Large intestine (tissue), 3 donors: ENCODE data around the gene NMRK2. TPM values are rescaled to one million over a fixed set of nuclear protein-coding genes. Genes with fewer than 3 reads are reported as not detected.

Experiments used
- DNase-seq, 2 donors: peaks; one replicate each; pipeline versions ENCODE4 v3.0.0 to v3.0.0-alpha.2; 2013
- H3K27ac ChIP-seq: one replicate; pipeline ENCODE4 v1.5.1; 2013; ENCODE audit warnings: low read length
- H3K27me3 ChIP-seq: 2 replicates; pipeline ENCODE4 v1.6.1; 2013; ENCODE audit warnings: low read length; ENCODE audit not compliant: control insufficient read depth, insufficient read depth
- H3K36me3 ChIP-seq: 2 replicates; pipeline ENCODE4 v1.6.1; 2013; ENCODE audit warnings: low read length; ENCODE audit not compliant: control insufficient read depth, insufficient read depth
- H3K4me1 ChIP-seq: one replicate; pipeline ENCODE4 v1.6.1; 2013; ENCODE audit warnings: low read length; ENCODE audit not compliant: control insufficient read depth, insufficient read depth
- H3K4me3 ChIP-seq: one replicate; pipeline ENCODE4 v1.5.1; 2013; ENCODE audit warnings: low read length
- H3K9me3 ChIP-seq: one replicate; pipeline ENCODE4 v1.6.1; 2013; ENCODE audit warnings: mild to moderate bottlenecking, low read depth, low read length, moderate library complexity; ENCODE audit not compliant: control insufficient read depth
- WGBS: methylation state at CpG from one replicate; pipeline ENCODE4 v1.1.5; 2013; ENCODE audit warnings: low lambda C conversion rate; ENCODE audit not compliant: insufficient coverage; 5-methylcytosine and 5-hydroxymethylcytosine counted together
- polyA plus RNA-seq: library from polyadenylated mRNA; unstranded; fragments of 120-200 nt; gene quantifications from one replicate; pipeline ENCODE4 v1.2.1, GENCODE V29; 2013

Gene NMRK2
- polyA plus RNA-seq, 1 donor: 0.43 TPM

DNA sequence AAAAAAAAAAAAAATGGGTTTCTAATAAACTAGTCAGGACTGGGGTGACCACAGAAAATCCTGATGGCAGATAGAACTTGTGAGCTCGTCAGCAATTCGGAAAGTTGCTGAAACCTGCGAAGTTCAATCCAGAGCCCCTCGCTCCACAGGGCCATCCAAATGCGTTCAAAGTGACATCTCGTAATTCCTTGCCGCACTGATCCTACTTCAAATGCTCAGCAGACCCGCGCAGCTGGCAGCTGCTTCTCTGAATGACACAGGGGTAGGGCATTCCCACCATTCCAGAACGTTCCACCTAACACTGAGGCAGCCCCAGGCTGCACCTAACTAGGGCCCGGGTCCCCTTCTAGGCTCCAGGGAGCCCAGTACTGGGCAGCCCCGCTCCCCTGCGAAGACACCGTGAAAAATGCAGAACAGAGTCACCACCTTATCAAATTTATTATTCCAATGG lies 42.8 kb downstream of the NMRK2 start:
- no CpG with 5 or more reads among the region's 14 CpGs for WGBS
- no peak overlapping the region for H3K27ac ChIP-seq
- H3K9me3 ChIP-seq: peaks cover 21% of the 10 kb centered on the region
- H3K36me3 ChIP-seq: peaks cover 54% of the 10 kb centered on the region
- H3K27me3 ChIP-seq: no peaks in the 10 kb centered on the region
- no peak overlapping the region for H3K4me3 ChIP-seq
- DNase-seq: no peak
- peaks cover 2% of the 10 kb centered on the region for H3K4me1 ChIP-seq

DNA sequence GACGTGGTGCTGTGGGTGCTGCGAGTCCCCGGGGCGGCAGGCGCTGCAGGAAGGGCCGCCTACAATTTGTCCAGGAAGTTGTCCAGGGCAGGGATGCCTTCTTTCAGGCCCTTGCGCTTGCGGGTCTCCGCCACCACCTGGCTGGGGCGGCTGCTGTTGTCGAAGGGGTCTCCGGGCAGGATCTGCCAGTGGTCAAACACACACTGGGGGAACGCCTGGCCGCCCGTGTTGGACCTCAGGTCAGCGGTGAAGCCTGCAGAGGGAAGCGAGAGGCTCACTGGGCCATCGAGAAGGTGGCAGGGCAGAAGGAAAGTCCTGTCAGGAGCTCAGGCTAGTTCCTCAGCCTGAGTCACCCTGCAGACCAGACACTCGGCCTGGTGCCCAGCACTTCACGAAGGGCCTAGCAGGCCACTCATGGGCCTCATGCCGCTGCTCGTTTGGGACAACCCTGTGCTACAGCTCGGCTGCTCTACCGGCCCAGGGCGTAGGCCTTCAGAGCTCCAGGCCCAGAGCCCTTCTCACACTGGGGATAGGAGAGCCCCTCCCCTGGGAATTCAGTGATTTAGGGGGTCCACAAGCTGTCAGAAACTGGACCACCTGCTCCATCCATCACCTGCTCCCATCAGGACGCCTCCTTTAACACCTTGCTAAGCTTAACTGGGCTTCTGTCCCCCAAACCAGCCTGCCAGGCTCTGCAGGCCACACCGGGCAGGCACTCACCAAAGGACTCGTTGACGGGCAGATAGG lies 43.8 kb downstream of the NMRK2 start:
- H3K27ac ChIP-seq: no peak overlapping the region
- no peak overlapping the region for H3K4me3 ChIP-seq
- H3K9me3 ChIP-seq: peaks cover 26% of the 10 kb centered on the region
- H3K36me3 ChIP-seq: peaks cover 64% of the 10 kb centered on the region
- no peak for DNase-seq
- no peaks in the 10 kb centered on the region for H3K27me3 ChIP-seq
- no CpG with 5 or more reads among the region's 29 CpGs for WGBS
- no peaks in the 10 kb centered on the region for H3K4me1 ChIP-seq

DNA sequence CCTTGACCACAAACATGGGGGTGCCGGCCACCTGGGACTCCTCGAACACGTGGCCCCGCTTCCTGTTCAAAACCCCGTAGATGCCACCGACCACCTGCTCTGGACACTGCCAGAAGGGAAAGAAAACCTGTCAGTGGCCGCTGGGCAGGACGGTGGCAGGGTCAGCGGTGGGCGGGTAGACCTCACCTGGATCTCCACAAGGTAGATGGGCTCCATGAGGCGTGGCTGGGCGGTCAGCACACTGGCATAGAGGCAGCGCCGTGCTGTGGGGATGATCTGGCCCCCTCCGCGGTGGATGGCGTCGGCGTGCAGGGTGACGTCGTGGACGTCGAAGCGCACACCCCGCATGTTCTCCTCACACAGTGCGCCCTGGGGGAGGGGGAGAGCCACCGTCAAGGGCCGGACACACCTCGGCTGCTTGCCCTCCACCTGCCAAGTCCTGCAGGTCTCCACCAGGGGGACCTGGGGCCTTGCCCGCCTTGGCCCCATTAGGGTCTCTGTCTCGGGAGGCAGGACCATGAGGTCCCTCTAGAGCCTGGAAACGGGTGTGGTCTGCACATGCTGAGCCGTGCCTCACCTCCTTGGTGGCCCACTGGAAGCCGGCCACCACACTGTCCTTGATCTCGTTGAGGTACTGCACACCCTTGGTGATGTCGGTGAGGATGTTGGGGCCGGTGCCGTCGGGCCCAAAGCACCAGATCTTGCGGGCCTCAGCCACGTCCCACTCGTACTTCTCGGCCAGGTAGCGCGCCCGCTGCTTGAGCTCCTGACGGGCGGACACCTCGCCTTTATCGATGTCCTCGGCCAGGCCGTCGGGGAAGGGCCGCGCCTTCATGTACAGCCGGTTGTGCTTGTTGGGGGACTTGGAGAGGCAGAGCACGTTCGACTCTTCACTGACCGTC lies 44.6 kb downstream of the NMRK2 start:
- DNase-seq: no peak
- Histone ChIP-seq H3K9me3 (peaks cover 26% of the 10 kb centered on the region), H3K36me3 (peaks cover 72% of the 10 kb centered on the region), H3K4me3 (no peak overlapping the region), H3K27me3 (no peaks in the 10 kb centered on the region), H3K27ac (no peak overlapping the region), H3K4me1 (no peaks in the 10 kb centered on the region)
- WGBS: no CpG with 5 or more reads among the region's 59 CpGs

DNA sequence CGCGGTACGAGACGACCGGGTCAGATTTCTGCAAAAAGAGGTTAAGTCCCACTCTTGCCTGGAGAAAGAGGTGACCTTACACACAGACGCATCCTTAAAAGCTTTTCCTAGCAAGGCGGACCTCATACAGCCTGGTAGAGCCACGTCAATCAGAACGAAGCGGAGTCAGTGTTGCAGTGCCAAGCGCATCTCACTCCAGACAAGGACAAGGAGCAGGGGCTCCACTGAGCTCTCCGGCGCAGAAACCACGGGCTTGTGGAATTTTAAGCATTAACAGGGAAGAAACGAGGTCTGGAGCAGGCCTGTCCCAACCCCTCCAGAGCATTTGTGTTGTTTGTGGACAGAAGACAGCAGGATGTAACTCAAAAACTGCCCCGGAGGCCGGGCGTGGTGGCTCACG lies 45.3 kb downstream of the NMRK2 start:
- no peak for DNase-seq
- H3K4me3 ChIP-seq: no peak overlapping the region
- WGBS: no CpG with 5 or more reads among the region's 19 CpGs
- H3K4me1 ChIP-seq: peaks cover 2% of the 10 kb centered on the region
- H3K27ac ChIP-seq: no peak overlapping the region
- peaks cover 32% of the 10 kb centered on the region for H3K9me3 ChIP-seq
- peaks cover 79% of the 10 kb centered on the region for H3K36me3 ChIP-seq
- H3K27me3 ChIP-seq: no peaks in the 10 kb centered on the region

DNA sequence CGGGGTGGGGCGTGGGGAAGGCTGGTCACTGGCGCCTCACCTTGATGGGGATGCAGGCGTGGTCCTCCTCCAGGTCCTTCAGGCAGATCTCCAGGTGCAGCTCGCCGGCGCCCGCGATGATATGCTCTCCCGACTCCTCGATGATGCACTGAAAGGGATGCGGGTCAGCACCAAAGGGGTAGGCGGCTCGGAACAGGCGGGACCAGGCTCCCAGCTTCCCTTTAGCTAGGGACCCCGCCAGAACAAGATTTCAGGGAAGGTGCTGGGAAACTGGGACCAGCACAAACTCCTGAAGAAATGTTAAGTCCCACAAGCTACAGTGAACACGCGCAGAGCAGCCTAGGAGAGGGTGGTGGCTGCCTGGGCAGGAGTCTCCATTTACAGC lies 46.4 kb downstream of the NMRK2 start:
- Histone ChIP-seq H3K27ac (no peak overlapping the region), H3K9me3 (peaks cover 32% of the 10 kb centered on the region)
- WGBS: no CpG with 5 or more reads among the region's 18 CpGs

DNA sequence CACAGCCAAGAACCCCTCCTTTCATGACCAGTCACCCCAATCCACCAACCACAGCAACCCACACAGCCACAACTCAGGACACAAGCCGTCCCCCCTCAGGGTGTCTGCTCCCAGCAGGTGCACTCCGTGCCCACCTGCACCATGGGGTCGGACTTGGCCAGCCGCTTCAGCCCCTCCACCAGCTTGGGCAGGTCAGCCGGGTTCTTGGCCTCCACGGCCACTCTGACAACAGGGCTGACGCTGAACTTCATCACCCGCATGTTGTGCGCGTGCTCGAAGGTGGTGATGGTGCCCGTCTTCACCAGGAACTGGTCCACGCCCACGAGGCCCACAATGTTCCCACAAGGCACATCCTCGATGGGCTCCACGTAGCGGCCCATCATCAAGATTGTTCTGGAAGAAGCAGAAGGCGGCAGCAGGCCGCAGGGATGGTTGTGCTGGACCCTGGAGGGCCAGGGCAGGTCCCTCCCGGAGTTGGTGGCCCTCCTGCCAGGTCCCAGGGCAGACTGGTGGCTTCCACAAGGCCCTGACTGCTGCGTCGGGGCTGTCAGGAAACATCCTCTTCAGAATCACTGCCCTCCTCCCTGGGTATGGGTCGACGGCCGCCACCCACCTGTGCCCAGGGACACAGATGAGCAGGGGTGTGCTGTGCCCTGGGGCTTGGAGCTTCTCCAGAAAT lies 46.9 kb downstream of the NMRK2 start:
- H3K27me3 ChIP-seq: no peaks in the 10 kb centered on the region
- H3K9me3 ChIP-seq: peaks cover 32% of the 10 kb centered on the region
- H3K27ac ChIP-seq: no peak overlapping the region
- peaks cover 11% of the 10 kb centered on the region for H3K4me1 ChIP-seq
- H3K4me3 ChIP-seq: no peak overlapping the region
- DNase-seq: no peak
- peaks cover 90% of the 10 kb centered on the region for H3K36me3 ChIP-seq
- WGBS: no CpG with 5 or more reads among the region's 25 CpGs

More for the DNA sequence above, 46.4 kb downstream of the NMRK2 start:
- Histone ChIP-seq H3K27me3 (no peaks in the 10 kb centered on the region), H3K4me1 (peaks cover 11% of the 10 kb centered on the region), H3K4me3 (no peak overlapping the region), H3K36me3 (peaks cover 90% of the 10 kb centered on the region)
- no peak for DNase-seq

DNA sequence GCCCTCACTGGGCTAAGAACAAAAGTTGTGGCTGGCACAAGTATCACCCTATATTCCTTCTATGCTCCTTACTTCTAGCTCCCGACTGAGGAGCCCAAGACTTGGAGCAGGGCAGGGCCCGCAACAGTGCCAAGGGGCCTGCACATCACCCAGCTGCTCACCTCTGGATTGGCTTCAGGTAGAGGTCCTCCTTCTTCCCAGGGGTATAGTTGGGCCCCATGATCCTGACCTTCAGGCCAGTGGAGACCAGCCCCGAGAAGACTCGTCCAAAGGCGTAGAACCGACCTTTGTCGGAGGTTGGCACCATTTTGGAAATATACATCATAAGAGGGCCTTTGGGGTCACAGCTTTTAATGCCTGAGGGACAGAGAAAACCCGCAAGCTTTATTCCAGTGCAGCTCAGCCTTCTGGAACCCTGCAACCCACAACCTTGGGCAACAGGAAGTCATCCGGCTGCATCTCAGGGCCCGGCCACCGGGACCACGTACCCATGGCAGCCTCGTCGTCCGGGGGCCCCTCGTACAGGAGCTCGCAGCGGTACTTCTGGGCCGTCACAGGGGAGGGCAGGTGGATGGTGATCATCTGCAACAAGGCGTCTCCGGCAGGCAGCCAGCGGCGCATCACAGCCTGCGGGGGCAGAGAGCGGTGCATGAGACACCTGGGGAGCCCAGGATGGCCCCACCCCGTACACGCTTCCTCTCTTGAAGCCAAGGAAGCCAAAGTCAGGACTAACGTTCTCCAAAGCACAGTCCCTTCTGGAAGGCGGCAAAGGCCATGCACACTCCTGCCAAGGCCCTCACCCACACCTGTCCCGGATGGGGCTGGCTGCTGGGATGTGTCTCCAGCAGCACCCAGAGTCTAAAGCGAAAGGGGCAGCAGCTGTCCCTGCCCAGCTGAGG lies 47.7 kb downstream of the NMRK2 start:
- no peak overlapping the region for H3K27ac ChIP-seq
- peaks cover 84% of the 10 kb centered on the region for H3K36me3 ChIP-seq
- H3K4me1 ChIP-seq: peaks cover 12% of the 10 kb centered on the region
- H3K4me3 ChIP-seq: no peak overlapping the region
- no peak for DNase-seq
- no peaks in the 10 kb centered on the region for H3K27me3 ChIP-seq
- WGBS: no CpG with 5 or more reads among the region's 31 CpGs
- H3K9me3 ChIP-seq: peaks cover 32% of the 10 kb centered on the region

DNA sequence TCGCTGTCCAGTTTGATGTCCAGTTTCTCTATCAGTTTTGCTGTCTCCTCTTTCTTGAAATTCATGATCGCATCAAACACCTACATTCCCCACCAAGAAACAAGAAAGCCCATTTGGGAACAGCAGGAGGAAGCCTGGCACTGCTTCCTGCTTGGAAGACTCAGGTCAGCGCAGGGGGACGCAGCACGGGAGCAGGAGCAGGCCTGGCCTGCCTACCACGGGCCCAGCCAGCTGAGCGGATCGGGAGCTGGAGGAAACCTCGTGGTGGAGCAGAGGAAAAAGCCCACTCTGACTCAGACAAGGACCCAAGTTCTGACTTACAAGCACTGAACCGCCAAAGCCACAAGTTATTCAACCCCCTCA lies 48.5 kb downstream of the NMRK2 start:
- WGBS: no CpG with 5 or more reads among the region's 10 CpGs
- Histone ChIP-seq H3K4me1 (peaks cover 19% of the 10 kb centered on the region), H3K36me3 (peaks cover 78% of the 10 kb centered on the region), H3K27me3 (peaks cover under 1% of the 10 kb centered on the region), H3K4me3 (no peak overlapping the region), H3K9me3 (peaks cover 30% of the 10 kb centered on the region), H3K27ac (no peak overlapping the region)
- DNase-seq: no peak

DNA sequence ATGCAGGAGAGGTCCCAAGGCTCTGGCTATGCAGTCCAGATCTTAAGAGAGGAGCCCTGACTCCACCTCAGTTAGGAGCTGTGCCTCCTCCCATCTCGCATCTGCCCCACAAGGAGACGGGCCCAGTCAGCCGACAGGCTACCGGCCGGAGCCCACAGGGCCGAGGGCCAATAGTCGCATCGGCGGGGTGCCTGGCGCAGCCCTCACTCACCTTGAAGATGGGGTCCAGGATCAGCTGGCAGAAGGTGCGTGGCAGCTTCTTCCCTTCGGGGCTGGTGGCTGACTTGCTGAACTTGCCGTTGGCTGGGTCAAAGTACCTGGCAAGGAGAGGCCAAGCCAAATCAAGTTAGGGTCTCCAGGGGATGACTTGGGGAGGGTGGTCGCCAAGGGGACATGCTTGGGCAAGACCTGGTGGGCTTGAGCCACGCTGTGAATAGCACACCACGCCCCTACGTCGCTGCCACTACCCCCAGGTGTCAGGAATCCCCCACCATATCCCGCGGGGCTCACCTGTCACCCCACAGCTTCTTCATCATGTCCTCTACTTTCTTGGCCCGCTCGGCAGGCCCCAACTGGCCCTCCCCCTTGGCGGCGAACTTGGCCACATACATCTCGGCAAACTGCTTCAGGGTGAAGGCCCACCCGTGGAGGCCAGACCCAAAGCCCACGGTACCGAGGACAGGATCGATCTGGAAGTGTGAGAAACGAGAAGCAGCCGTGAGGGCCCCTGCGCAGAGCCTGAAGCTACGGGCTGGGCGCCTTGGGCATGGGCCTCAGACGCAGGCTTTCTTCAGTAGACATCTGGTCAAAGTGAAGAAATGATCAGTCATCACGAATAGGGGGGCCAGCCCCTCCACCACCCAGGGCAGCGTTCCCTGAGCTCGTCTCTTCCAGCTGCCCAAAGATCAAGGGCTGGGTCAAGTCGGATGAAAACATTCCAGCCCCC lies 49.1 kb downstream of the NMRK2 start:
- WGBS: no CpG with 5 or more reads among the region's 39 CpGs
- Histone ChIP-seq H3K27ac (no peak overlapping the region), H3K36me3 (peaks cover 71% of the 10 kb centered on the region), H3K4me3 (no peak overlapping the region), H3K9me3 (peaks cover 28% of the 10 kb centered on the region), H3K27me3 (peaks cover 6% of the 10 kb centered on the region), H3K4me1 (peaks cover 25% of the 10 kb centered on the region)
- DNase-seq: no peak
